Natural killer cell (primary cell): Measurements from ENCODE around the gene ROR1. TPM values are rescaled to one million over a fixed set of nuclear protein-coding genes. Genes with fewer than 3 reads are reported as not detected.

ENCODE experiments used
- ATAC-seq, 3 donors: fragments of 150-1000 bp in 2 of 3; fragments of 200-7000 bp in 1 of 3; cut with Tn5 transposase; 1 replicate in 1 of 3; 2 replicates in 2 of 3; pipeline ENCODE4 v1.10.0; 2021; ENCODE audit warnings: mild to moderate bottlenecking in 2 of 3, moderate library complexity in 2 of 3
- DNase-seq, 2 donors: peaks; one replicate each; pipeline versions ENCODE4 v3.0.0 to v3.0.0-alpha.2; 2013 to 2021; ENCODE audit warnings: mixed read lengths in 1 of 2
- H3K27ac ChIP-seq: one replicate; pipeline ENCODE4 v1.5.1; 2013; ENCODE audit warnings: mild to moderate bottlenecking, low read length
- H3K27me3 ChIP-seq: one replicate; pipeline ENCODE4 v1.6.1; 2013; ENCODE audit warnings: low read length; ENCODE audit not compliant: control insufficient read depth, insufficient read depth
- H3K36me3 ChIP-seq: one replicate; pipeline ENCODE4 v1.6.1; 2013; ENCODE audit warnings: low read length; ENCODE audit not compliant: control insufficient read depth, insufficient read depth
- H3K4me1 ChIP-seq: one replicate; pipeline ENCODE4 v1.6.1; 2013; ENCODE audit warnings: low read length; ENCODE audit not compliant: control insufficient read depth, insufficient read depth
- H3K4me3 ChIP-seq: one replicate; pipeline ENCODE4 v1.5.1; 2013; ENCODE audit warnings: low read length
- H3K9me3 ChIP-seq: one replicate; pipeline ENCODE4 v1.6.1; 2013; ENCODE audit warnings: low read length; ENCODE audit not compliant: control insufficient read depth, insufficient read depth
- H3K27ac Mint-ChIP-seq, 2 donors: one replicate each; pipeline ENCODE4 v1.8.0; 2022; ENCODE audit warnings: mild to moderate bottlenecking in 2 of 2, mixed read lengths in 2 of 2, moderate library complexity in 1 of 2
- H3K27me3 Mint-ChIP-seq, 2 donors: one replicate each; pipeline ENCODE4 v1.8.0; 2022; ENCODE audit warnings: low read depth in 2 of 2, mixed read lengths in 2 of 2
- H3K36me3 Mint-ChIP-seq: one replicate; pipeline ENCODE4 v1.8.0; 2022; ENCODE audit warnings: mixed read lengths
- H3K4me1 Mint-ChIP-seq, 2 donors: one replicate each; pipeline ENCODE4 v1.8.0; 2022; ENCODE audit warnings: mixed read lengths in 2 of 2
- H3K4me3 Mint-ChIP-seq: one replicate; pipeline ENCODE4 v1.8.0; 2022; ENCODE audit warnings: mild to moderate bottlenecking, moderate library complexity, mixed read lengths
- H3K9me3 Mint-ChIP-seq, 2 donors: one replicate each; pipeline ENCODE4 v1.8.0; 2022; ENCODE audit warnings: mixed read lengths in 2 of 2
- WGBS: methylation state at CpG from one replicate; pipeline ENCODE4 v1.1.7; 2013; ENCODE audit warnings: missing lambda C conversion rate; ENCODE audit not compliant: insufficient coverage; 5-methylcytosine and 5-hydroxymethylcytosine counted together
- intact Hi-C: fragments of 100-400 bp; cut with micrococcal nuclease; formaldehyde crosslinking; loops from one replicate; pipeline ENCODE4 v1.14.2; 2022
- total RNA-seq, 4 donors: library from RNA; stranded (reverse); fragments of 120-200 nt in 1 of 4; gene quantifications; one replicate each; pipeline versions ENCODE4 v1.2.3 to v1.2.4, GENCODE V29; 2013 to 2022
- TF ChIP-seq, protein P1 (sequence below): fragments of 200-600 bp; IDR thresholded peaks from one replicate; pipeline ENCODE4 v1.8.0; 2022; ENCODE audit warnings: antibody characterized with exemption

ROR1 gene
- total RNA-seq, 3 donors from 2014 or later (not counting 1 experiment from before 2014, with no cell fraction given), result 0.05 to 0.35 (median 0.27) TPM

DNA sequence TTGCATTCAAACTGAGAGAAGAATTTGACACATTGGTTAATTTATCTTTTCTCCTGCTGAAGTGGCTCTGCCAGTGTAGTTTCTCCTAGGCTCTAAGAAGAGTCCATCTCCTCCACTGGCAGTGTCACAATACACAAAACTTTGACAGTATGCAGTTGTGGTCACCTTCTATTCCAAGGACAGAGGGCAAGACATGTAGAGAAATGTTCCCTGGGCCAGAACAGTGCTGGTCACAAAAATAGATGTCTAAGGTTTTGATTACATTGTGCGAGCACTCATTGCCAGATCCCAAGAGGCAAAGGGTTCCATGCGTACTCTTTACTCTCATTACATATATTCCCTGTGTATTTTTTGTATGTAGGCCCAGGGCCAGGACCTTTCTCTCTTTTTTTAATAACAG, 281.5 kb downstream of the ROR1 start:
- no peaks in the 10 kb centered on the region for H3K27me3 ChIP-seq
- no peak overlapping the region for H3K27ac ChIP-seq
- no peak overlapping the region for H3K4me3 ChIP-seq
- no peak for ATAC-seq
- TF ChIP-seq, protein P1, sequence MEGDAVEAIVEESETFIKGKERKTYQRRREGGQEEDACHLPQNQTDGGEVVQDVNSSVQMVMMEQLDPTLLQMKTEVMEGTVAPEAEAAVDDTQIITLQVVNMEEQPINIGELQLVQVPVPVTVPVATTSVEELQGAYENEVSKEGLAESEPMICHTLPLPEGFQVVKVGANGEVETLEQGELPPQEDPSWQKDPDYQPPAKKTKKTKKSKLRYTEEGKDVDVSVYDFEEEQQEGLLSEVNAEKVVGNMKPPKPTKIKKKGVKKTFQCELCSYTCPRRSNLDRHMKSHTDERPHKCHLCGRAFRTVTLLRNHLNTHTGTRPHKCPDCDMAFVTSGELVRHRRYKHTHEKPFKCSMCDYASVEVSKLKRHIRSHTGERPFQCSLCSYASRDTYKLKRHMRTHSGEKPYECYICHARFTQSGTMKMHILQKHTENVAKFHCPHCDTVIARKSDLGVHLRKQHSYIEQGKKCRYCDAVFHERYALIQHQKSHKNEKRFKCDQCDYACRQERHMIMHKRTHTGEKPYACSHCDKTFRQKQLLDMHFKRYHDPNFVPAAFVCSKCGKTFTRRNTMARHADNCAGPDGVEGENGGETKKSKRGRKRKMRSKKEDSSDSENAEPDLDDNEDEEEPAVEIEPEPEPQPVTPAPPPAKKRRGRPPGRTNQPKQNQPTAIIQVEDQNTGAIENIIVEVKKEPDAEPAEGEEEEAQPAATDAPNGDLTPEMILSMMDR, result no peak
- H3K36me3 ChIP-seq, result no peaks in the 10 kb centered on the region
- no peak overlapping the region for H3K4me3 Mint-ChIP-seq
- peaks cover 0 to 3% of the 10 kb centered on the region in 2 donors for H3K9me3 Mint-ChIP-seq
- H3K27ac Mint-ChIP-seq, result no peak overlapping the region
- no peaks in the 10 kb centered on the region for H3K9me3 ChIP-seq
- intact Hi-C loops, result no loop called here
- no peak for DNase-seq
- WGBS, result 100% methylated on average over 1 of the region's 2 CpGs
- H3K27me3 Mint-ChIP-seq, result peaks cover 0 to 3% of the 10 kb centered on the region in 2 donors
- H3K4me1 ChIP-seq, result no peaks in the 10 kb centered on the region
- H3K36me3 Mint-ChIP-seq, result no peaks in the 10 kb centered on the region
- no peaks in the 10 kb centered on the region for H3K4me1 Mint-ChIP-seq

DNA sequence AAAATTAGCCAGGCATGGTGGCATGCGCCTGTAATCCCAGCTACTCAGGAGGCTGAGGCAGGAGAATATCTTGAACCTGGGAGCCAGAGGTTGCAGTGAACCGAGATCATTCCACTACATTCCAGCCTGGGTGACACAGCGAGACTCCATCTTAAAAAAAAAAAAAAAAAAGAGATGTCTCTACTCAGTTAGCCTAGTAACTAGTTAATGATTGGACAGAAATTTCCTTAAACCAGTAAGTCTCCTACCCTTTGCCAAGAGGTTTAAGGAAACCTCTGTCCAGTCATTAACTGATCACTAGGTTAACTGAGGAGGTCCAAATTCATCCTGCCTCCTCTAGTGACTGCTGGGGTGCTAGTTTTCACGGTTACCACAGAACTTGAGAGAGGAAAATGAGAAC, 285.7 kb downstream of the ROR1 start:
- DNase-seq (no peak), ATAC-seq (no peak)
- no peak overlapping the region for H3K4me3 Mint-ChIP-seq
- H3K4me1 ChIP-seq, result peaks cover 13% of the 10 kb centered on the region
- H3K27ac ChIP-seq, result no peak overlapping the region
- no peaks in the 10 kb centered on the region for H3K36me3 ChIP-seq
- WGBS, result 76% methylated on average over 3 of the region's 4 CpGs
- H3K4me3 ChIP-seq, result no peak overlapping the region
- H3K27ac Mint-ChIP-seq, result no peak overlapping the region
- intact Hi-C loops, result no loop called here
- H3K27me3 ChIP-seq, result no peaks in the 10 kb centered on the region
- peaks cover 0 to 3% of the 10 kb centered on the region in 2 donors for H3K9me3 Mint-ChIP-seq
- H3K4me1 Mint-ChIP-seq, result peaks cover 0 to 15% of the 10 kb centered on the region in 2 donors
- no peaks in the 10 kb centered on the region for H3K9me3 ChIP-seq
- TF ChIP-seq, protein P1, result no peak
- H3K36me3 Mint-ChIP-seq, result no peaks in the 10 kb centered on the region
- peaks cover 0 to 5% of the 10 kb centered on the region in 2 donors for H3K27me3 Mint-ChIP-seq

DNA sequence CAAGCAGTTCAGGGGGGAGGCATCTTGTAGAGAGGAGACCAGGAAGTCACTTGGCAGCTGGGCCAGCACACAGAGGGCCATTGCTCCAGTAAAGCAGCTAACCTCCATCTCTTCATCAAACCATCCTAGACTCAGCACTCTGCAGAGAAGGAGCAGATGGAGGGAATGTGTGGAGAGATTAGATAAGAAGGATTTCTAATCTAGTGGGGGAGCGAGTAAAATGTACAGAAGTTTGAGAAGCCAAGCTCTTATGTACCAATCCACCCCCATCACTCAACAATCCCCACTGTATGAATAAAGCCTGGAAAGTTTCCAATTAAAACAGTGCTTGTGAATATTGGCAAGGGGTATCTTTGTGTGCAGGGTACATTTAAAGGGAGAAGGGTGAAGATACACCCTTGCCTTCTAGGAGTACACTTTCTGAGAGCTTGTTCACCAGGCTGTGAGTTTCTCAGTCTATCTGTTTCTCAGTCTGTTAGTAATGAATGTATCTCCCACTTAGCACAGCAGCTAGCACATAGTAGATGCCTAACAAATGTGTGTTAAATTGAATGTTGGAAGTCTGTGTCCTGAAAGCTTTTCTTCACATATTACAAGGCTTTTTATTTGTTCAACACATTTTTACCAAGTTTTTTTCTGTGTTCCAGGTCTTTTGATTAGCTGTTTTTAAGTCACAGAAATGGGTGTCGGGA, 286.9 kb downstream of the ROR1 start:
- TF ChIP-seq, protein P1, result no peak
- WGBS, result 88% methylated on average over 1 of the region's 2 CpGs
- H3K4me3 ChIP-seq, result no peak overlapping the region
- Mint-ChIP-seq H3K4me3 (no peak overlapping the region), H3K4me1 (peaks cover 0 to 15% of the 10 kb centered on the region in 2 donors), H3K27me3 (peaks cover 0 to 5% of the 10 kb centered on the region in 2 donors), H3K9me3 (peaks cover 0 to 3% of the 10 kb centered on the region in 2 donors), H3K36me3 (no peaks in the 10 kb centered on the region), H3K27ac (no peak overlapping the region)
- no peaks in the 10 kb centered on the region for H3K27me3 ChIP-seq
- ATAC-seq, result no peak
- no peak for DNase-seq
- no peaks in the 10 kb centered on the region for H3K36me3 ChIP-seq
- H3K4me1 ChIP-seq, result peaks cover 13% of the 10 kb centered on the region
- H3K9me3 ChIP-seq, result no peaks in the 10 kb centered on the region
- intact Hi-C loops, result no loop called here
- no peak overlapping the region for H3K27ac ChIP-seq
